H1 (cell line): Measurements from ENCODE around the gene SEMA4D.

Source experiments
- CBX5 ChIP-seq: fragments of 300-800, 300-1000 bp; sonication (generic); IDR thresholded peaks from 2 replicates; pipeline ENCODE4 v1.7.1; 2016; ENCODE audit warnings: antibody characterized with exemption, low read length, low read depth
- EP300 ChIP-seq, 2 experiments: IDR thresholded peaks; 1 replicate in 1 of 2; 2 replicates in 1 of 2; pipeline ENCODE4 v1.6.1; 2011 to 2012; ENCODE audit warnings: low read depth in 2 of 2, low read length in 2 of 2, mild to moderate bottlenecking in 2 of 2, borderline replicate concordance in 1 of 2, inconsistent platforms in 1 of 2, moderate library complexity in 1 of 2
- EZH2 ChIP-seq: fragments of 200-600 bp; sonication (generic); IDR thresholded peaks from 2 replicates; pipeline ENCODE4 v1.7.1; 2012; ENCODE audit warnings: low read depth, mild to moderate bottlenecking, moderate library complexity, low read length, inconsistent platforms; ENCODE audit not compliant: severe bottlenecking
- GABPA ChIP-seq: IDR thresholded peaks from 2 replicates; pipeline ENCODE4 v1.6.1; 2011; ENCODE audit warnings: mild to moderate bottlenecking, low read length, moderate library complexity, borderline replicate concordance; ENCODE audit not compliant: insufficient read depth
- HDAC6 ChIP-seq: IDR thresholded peaks from one replicate; pipeline ENCODE4 v1.7.1; 2012; ENCODE audit warnings: low read depth, mild to moderate bottlenecking, inconsistent platforms, low read length, moderate library complexity
- POLR2A ChIP-seq, 2 experiments: IDR thresholded peaks; 1 replicate in 1 of 2; 2 replicates in 1 of 2; pipeline ENCODE4 v1.6.1; 2011; ENCODE audit warnings: low read depth in 2 of 2, low read length in 2 of 2, mild to moderate bottlenecking in 2 of 2; ENCODE audit errors: control extremely low read depth in 1 of 2
- RAD21 ChIP-seq, 2 experiments: IDR thresholded peaks in 1 of 2; conservative IDR thresholded peaks in 1 of 2; 2 replicates each; pipeline ENCODE4 v1.6.1; 2011; ENCODE audit warnings: low read depth in 2 of 2, low read length in 2 of 2, improper control_type of control experiment in 1 of 2, inconsistent platforms in 1 of 2, mild to moderate bottlenecking in 1 of 2, moderate library complexity in 1 of 2
- RNF2 ChIP-seq: fragments of 200-900, 300-1000 bp; sonication (generic); IDR thresholded peaks from 2 replicates; pipeline ENCODE4 v1.7.1; 2016; ENCODE audit warnings: borderline replicate concordance, low read depth, mild to moderate bottlenecking, antibody characterized with exemption, low read length; ENCODE audit not compliant: poor library complexity, severe bottlenecking; ENCODE audit errors: missing control alignments
- SP2 ChIP-seq: IDR thresholded peaks from 2 replicates; pipeline ENCODE4 v1.6.1; 2012; ENCODE audit warnings: mild to moderate bottlenecking, low read length, inconsistent platforms
- SUZ12 ChIP-seq: fragments of 200-600 bp; sonication (generic); IDR thresholded peaks from 2 replicates; pipeline ENCODE4 v1.6.1; 2012; ENCODE audit warnings: mild to moderate bottlenecking, inconsistent platforms, low read length, moderate library complexity, mixed read lengths
- TCF12 ChIP-seq: IDR thresholded peaks from 2 replicates; pipeline ENCODE4 v1.6.1; 2011; ENCODE audit warnings: low read depth, mild to moderate bottlenecking, low read length
- YY1 ChIP-seq: IDR thresholded peaks from 2 replicates; pipeline ENCODE4 v1.6.1; 2011; ENCODE audit warnings: low read depth, mild to moderate bottlenecking, low read length
- ZNF274 ChIP-seq: IDR thresholded peaks from 2 replicates; pipeline ENCODE4 v1.7.0; 2012; ENCODE audit warnings: low read length, borderline replicate concordance; ENCODE audit errors: extremely low read depth
- TF ChIP-seq, protein P1 (sequence below), 3 experiments: IDR thresholded peaks; 1 replicate in 2 of 3; 2 replicates in 1 of 3; pipeline versions ENCODE4 v1.5.1 to v1.6.1; 2011; ENCODE audit warnings: low read length in 3 of 3, mild to moderate bottlenecking in 3 of 3, inconsistent platforms in 2 of 3, low read depth in 1 of 3, moderate library complexity in 1 of 3; ENCODE audit not compliant: insufficient read depth in 1 of 3; ENCODE audit errors: control extremely low read depth in 1 of 3

DNA sequence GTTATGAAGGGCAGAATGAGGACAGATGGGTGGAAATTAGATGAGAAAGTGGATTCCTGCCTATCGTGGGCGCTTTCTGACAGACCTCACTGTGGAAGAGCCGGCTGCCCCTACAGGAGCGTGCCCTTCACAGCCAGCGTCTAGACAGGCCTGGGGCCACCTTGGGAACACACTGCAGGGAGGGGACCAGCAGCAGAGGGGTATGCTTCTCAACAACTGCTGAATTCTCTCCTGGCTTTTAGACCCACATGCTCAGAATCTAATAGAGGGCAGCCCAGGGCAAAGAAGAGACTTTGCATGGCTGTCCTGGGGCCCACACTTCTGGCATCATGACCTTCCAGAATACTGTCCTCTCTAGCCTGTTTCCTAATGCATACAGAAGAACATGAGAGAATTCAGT lies 2.1 kb upstream of the SEMA4D start:
- no peak for TF ChIP-seq EP300 (IDR thresholded peaks at IDR 0.05; ENCODE audit: borderline replicate concordance in 1 of 2, low read depth in 2 of 2, low read length in 2 of 2)
- no peak for TF ChIP-seq ZNF274
- no peak for TF ChIP-seq SUZ12
- no peak for TF ChIP-seq GABPA
- no peak for TF ChIP-seq EZH2
- TF ChIP-seq TCF12 = no peak
- TF ChIP-seq, protein P1, sequence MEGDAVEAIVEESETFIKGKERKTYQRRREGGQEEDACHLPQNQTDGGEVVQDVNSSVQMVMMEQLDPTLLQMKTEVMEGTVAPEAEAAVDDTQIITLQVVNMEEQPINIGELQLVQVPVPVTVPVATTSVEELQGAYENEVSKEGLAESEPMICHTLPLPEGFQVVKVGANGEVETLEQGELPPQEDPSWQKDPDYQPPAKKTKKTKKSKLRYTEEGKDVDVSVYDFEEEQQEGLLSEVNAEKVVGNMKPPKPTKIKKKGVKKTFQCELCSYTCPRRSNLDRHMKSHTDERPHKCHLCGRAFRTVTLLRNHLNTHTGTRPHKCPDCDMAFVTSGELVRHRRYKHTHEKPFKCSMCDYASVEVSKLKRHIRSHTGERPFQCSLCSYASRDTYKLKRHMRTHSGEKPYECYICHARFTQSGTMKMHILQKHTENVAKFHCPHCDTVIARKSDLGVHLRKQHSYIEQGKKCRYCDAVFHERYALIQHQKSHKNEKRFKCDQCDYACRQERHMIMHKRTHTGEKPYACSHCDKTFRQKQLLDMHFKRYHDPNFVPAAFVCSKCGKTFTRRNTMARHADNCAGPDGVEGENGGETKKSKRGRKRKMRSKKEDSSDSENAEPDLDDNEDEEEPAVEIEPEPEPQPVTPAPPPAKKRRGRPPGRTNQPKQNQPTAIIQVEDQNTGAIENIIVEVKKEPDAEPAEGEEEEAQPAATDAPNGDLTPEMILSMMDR (IDR thresholded peaks at IDR 0.05; ENCODE audit: control extremely low read depth in 1 of 3, insufficient read depth in 1 of 3, low read depth in 1 of 3, low read length in 3 of 3) = no peak
- no peak for TF ChIP-seq SP2
- TF ChIP-seq RAD21 (IDR thresholded peaks at IDR 0.05 in 1 of 2, conservative IDR thresholded peaks at IDR 0.05 in 1 of 2; ENCODE audit: low read depth in 2 of 2, low read length in 2 of 2) = no peak
- no peak for TF ChIP-seq YY1
- no peak for TF ChIP-seq CBX5
- TF ChIP-seq HDAC6 = no peak
- no peak for TF ChIP-seq RNF2
- TF ChIP-seq POLR2A (IDR thresholded peaks at IDR 0.05; ENCODE audit: control extremely low read depth in 1 of 2, low read depth in 2 of 2, low read length in 2 of 2) = no peak
